Breast epithelium (tissue), 4 donors: ENCODE measurements around the gene TNS3. TPM values are rescaled to one million over a fixed set of nuclear protein-coding genes. Genes with fewer than 3 reads are reported as not detected.
A peak's percentile ranks its signal among the peaks of the same experiment; 100 is the strongest.

Experiments
- DNase-seq, 2 donors: peaks; one replicate each; pipeline ENCODE4 v3.0.0-alpha.2; 2019; ENCODE audit warnings: low spot score in 2 of 2
- H3K27ac ChIP-seq, 2 donors: fragments of 200-600 bp; sonication (generic) in 1 of 2; one replicate each; pipeline ENCODE4 v1.5.1; 2016 to 2019; ENCODE audit warnings: mild to moderate bottlenecking in 1 of 2
- H3K27me3 ChIP-seq, 2 donors: fragments of 200-600 bp; sonication (generic) in 1 of 2; one replicate each; pipeline versions ENCODE4 v1.5.1 to v1.6.0; 2017 to 2019; ENCODE audit warnings: control low read depth in 1 of 2, mild to moderate bottlenecking in 1 of 2
- H3K36me3 ChIP-seq: fragments of 200-600 bp; one replicate; pipeline ENCODE4 v1.5.1; 2019
- H3K4me1 ChIP-seq, 2 donors: fragments of 200-600 bp; sonication (generic); one replicate each; pipeline ENCODE4 v1.5.1; 2016 to 2019; ENCODE audit warnings: control low read depth in 1 of 2
- H3K4me3 ChIP-seq, 3 donors: fragments of 200-600 bp; sonication (generic); 1 replicate in 2 of 3; 2 replicates in 1 of 3; pipeline ENCODE4 v1.5.1; 2016 to 2019; ENCODE audit warnings: mild to moderate bottlenecking in 3 of 3, moderate library complexity in 2 of 3
- H3K9me3 ChIP-seq, 2 donors: fragments of 200-600 bp; sonication (generic) in 1 of 2; one replicate each; pipeline ENCODE4 v1.5.1; 2016 to 2019; ENCODE audit warnings: control low read depth in 1 of 2
- CTCF ChIP-seq, 3 donors: fragments of 450-650 bp; IDR thresholded peaks; one replicate each; pipeline ENCODE4 v1.5.1; 2016 to 2017; ENCODE audit warnings: antibody characterized with exemption in 3 of 3, mild to moderate bottlenecking in 3 of 3, moderate library complexity in 3 of 3
- POLR2A ChIP-seq: fragments of 450-650 bp; IDR thresholded peaks from one replicate; pipeline ENCODE4 v1.6.1; 2016; ENCODE audit warnings: antibody characterized with exemption, mild to moderate bottlenecking, moderate library complexity
- POLR2AphosphoS5 ChIP-seq, 3 donors: sonication (generic); formaldehyde crosslinking; IDR thresholded peaks; one replicate each; pipeline ENCODE4 v1.6.1; 2017; ENCODE audit warnings: antibody characterized with exemption in 3 of 3
- intact Hi-C: fragments of 100-400 bp; cut with DNase I; formaldehyde crosslinking; loops from one replicate; pipeline ENCODE4 v1.15.1; 2023; ENCODE audit warnings: low total_unique reads
- total RNA-seq, 3 donors: library from RNA; depleted of rRNA; stranded (reverse); fragments of >200 nt; gene quantifications; one replicate each; pipeline ENCODE4 v1.1.0, GENCODE V29; 2016

TNS3 gene
- total RNA-seq, 3 donors from 2014 or later: 41.0 to 78.1 (median 56.2) TPM

- Histone ChIP-seq H3K27me3 (no peaks in the 10 kb centered on the region), H3K9me3 (no peaks in the 10 kb centered on the region), H3K4me3 (peak overlapping the region; percentile 35 to 56 (median 41)), H3K4me1 (peaks cover 0 to 6% of the 10 kb centered on the region in 2 donors), H3K27ac (peak overlapping the region; percentile 89 to 90), H3K36me3 (no peaks in the 10 kb centered on the region)
- TF ChIP-seq CTCF (IDR thresholded peaks at IDR 0.05): no peak
- TF ChIP-seq POLR2AphosphoS5 (IDR thresholded peaks at IDR 0.05): no peak
- TF ChIP-seq POLR2A: no peak
- intact Hi-C loops: no loop called here
- DNase-seq: no peak
Observed at GRCh38 chr7:47452295-47452694, 129.6 kb downstream of the TNS3 start.

GRCh38 chr7:47451851-47452205, 130.1 kb downstream of the TNS3 start:
- no peaks in the 10 kb centered on the region for H3K9me3 ChIP-seq
- H3K4me3 ChIP-seq: peak overlapping the region in 1 of 3 donors; percentile 35
- TF ChIP-seq POLR2A (no peak), CTCF (IDR thresholded peaks at IDR 0.05) (no peak), POLR2AphosphoS5 (IDR thresholded peaks at IDR 0.05) (no peak)
- no peak for DNase-seq
- peak overlapping the region; percentile 89 to 90 for H3K27ac ChIP-seq
- H3K36me3 ChIP-seq: no peaks in the 10 kb centered on the region
- H3K4me1 ChIP-seq: peaks cover 0 to 6% of the 10 kb centered on the region in 2 donors
- no peaks in the 10 kb centered on the region for H3K27me3 ChIP-seq
- intact Hi-C loops: no loop called here

GRCh38 chr7:47449810-47450590, 131.9 kb downstream of the TNS3 start:
- DNase-seq: no peak
- no peak overlapping the region for H3K4me3 ChIP-seq
- H3K9me3 ChIP-seq: no peaks in the 10 kb centered on the region
- intact Hi-C loops: no loop called here
- TF ChIP-seq CTCF (IDR thresholded peaks at IDR 0.05) (no peak), POLR2AphosphoS5 (IDR thresholded peaks at IDR 0.05) (no peak), POLR2A (no peak)
- no peaks in the 10 kb centered on the region for H3K36me3 ChIP-seq
- H3K27ac ChIP-seq: no peak overlapping the region
- H3K4me1 ChIP-seq: peaks cover 0 to 6% of the 10 kb centered on the region in 2 donors
- H3K27me3 ChIP-seq: no peaks in the 10 kb centered on the region

- H3K27me3 ChIP-seq: no peaks in the 10 kb centered on the region
- no peak overlapping the region for H3K4me3 ChIP-seq
- no peak for DNase-seq
- H3K36me3 ChIP-seq: no peaks in the 10 kb centered on the region
- no peak overlapping the region for H3K27ac ChIP-seq
- no peak for TF ChIP-seq CTCF (IDR thresholded peaks at IDR 0.05)
- no peak for TF ChIP-seq POLR2AphosphoS5 (IDR thresholded peaks at IDR 0.05)
- TF ChIP-seq POLR2A: no peak
- no peaks in the 10 kb centered on the region for H3K9me3 ChIP-seq
- peaks cover 0 to 6% of the 10 kb centered on the region in 2 donors for H3K4me1 ChIP-seq
- intact Hi-C loops: no loop called here
Observed at GRCh38 chr7:47448971-47449370, 132.9 kb downstream of the TNS3 start.

GRCh38 chr7:47447621-47448349, 134.1 kb downstream of the TNS3 start:
- DNase-seq: no peak
- H3K36me3 ChIP-seq: no peaks in the 10 kb centered on the region
- H3K27ac ChIP-seq: no peak overlapping the region
- no peak overlapping the region for H3K4me3 ChIP-seq
- no peaks in the 10 kb centered on the region for H3K9me3 ChIP-seq
- H3K4me1 ChIP-seq: peaks cover 0 to 6% of the 10 kb centered on the region in 2 donors
- TF ChIP-seq CTCF (IDR thresholded peaks at IDR 0.05) (no peak), POLR2A (no peak), POLR2AphosphoS5 (IDR thresholded peaks at IDR 0.05) (no peak)
- no peaks in the 10 kb centered on the region for H3K27me3 ChIP-seq
- intact Hi-C loops: loop anchor here (1.0 kb wide), 1 partner anchor 16 kb away; no protein-coding TSS in a partner anchor
